NCI-H2227 treated with DMSO at 0.1 percent for 48 hours (cell line): ENCODE results near the gene CLEC16A.
A peak's percentile ranks its signal among the peaks of the same experiment; 100 is the strongest.

Source experiments
- DNase-seq: peaks from one replicate; lab custom pipeline; 2025; lab: John Stamatoyannopoulos, UW

The CLEC16A gene

DNA sequence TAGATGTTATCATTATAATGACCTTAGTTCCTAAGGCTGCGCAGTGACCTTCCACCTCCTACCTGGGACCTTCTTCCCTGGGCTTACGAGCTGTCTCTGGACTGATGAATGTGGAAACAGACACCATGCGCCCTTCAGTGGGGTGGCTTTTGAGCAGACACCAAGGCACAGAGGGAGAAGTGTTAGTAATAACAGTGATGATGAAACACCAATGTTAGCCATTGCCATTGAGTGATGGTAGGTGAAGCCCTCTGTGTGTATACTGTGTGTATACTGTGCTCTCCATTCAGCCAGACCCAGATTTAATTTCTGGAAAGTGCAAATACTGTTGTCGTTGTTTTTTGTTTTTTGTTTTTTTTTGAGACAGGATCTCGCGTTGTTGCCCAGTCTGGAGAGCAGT lies 44.5 kb downstream of the CLEC16A start:
- DNase-seq: no peak

DNA sequence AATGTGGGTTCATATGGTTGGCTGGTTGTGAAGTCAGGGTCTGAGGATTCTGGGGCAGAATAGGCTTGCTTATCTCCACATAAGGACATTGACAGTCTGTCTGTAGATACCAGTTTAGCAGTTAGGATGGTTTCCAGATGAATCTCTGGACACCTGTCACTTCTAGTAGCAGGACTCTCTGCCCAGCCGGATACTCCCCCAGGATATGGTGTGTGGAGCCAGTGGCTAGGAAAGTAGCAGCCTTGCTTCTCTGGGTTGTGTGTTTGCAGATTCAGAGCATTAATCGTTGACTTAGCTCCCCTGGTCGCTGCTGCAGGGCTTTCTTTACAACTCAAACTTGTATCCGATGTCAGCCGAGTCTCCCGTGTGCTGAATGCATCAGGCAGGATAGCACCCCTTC lies 45.2 kb downstream of the CLEC16A start:
- DNase-seq: no peak

GRCh38 chr16:10990378-10990777 lies 46.0 kb downstream of the CLEC16A start:
- no peak for DNase-seq

- DNase-seq: no peak
Measured at GRCh38 chr16:10992112-10992511, 47.7 kb downstream of the CLEC16A start.

DNA sequence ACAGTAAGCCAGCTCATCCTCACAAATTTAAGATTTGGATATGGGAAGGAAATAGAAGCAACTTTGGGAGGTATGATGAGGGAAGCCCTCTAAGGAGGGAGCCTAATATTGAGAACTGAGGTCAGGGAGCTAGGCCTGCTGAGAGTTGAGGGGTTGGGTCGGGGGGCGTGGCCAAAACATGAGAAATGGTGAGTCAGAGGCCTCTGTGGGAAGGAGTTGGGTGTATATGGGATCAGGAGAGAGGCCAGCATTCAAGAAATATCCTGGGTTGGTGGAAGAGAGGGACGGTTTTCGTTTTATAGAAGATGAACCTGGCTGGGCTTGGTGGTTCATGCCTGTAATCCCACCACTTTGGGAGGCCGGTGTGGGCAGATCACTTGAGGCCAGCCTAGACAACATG lies 48.4 kb downstream of the CLEC16A start:
- no peak for DNase-seq

DNA sequence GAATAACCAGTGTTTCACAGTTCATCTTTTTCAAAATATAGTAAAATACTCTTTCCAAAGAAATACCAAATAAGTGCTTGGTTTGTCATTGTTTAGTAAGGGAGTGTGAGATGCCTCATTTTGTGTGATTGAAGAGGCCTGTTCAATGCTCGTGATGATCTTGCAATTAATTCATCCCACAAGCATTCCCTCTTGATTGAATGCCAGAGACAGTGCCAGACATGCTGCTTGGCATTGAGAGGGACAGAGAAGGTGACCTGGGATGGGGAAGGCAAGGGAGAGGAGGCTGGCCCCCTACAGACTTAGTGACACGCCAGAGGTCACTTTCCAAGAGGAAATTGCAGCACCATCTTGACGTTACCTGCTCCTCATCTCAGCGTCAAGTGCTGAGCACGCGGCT lies 49.3 kb downstream of the CLEC16A start:
- DNase-seq: no peak

DNA sequence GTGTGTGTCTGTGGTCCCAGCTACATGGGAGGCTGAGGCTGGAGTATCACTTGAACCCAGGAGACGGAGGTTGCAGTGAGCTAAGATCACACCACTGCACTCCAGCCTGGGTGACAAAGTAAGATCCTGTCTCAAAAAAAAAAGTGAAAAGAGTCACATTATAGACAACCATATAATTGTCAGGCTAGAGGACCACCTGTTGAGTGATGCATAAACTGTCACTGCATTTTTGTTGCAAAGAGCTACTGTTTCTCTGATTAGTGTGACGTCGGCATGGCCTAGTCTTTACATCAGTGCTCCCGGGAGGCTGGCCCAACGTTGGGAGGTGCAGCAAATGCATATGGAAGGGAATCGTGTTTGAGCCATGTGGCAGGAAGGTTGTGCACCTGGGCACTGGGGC lies 50.2 kb downstream of the CLEC16A start:
- DNase-seq: no peak

- DNase-seq: no peak
Measured at GRCh38 chr16:10995565-10995964, 51.2 kb downstream of the CLEC16A start.

DNA sequence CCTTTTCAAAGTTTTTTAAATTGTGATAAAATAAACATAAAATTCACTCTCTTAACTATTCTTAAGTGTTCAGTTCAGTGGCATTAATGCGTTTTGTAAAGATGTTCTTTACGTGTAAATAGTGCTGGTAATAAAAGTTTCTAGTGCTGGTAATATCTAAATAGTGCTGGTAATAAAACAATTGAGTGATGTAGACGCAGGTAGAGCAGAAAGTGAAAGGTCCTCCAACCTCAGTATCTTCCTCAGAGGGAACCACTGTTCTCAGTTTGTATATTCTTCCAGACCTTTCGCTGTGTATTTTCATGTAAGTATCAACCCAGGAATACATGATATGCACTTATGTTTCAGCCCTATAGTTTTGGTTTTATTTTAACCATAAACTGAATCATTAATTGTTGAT lies 53.1 kb downstream of the CLEC16A start:
- no peak for DNase-seq

DNA sequence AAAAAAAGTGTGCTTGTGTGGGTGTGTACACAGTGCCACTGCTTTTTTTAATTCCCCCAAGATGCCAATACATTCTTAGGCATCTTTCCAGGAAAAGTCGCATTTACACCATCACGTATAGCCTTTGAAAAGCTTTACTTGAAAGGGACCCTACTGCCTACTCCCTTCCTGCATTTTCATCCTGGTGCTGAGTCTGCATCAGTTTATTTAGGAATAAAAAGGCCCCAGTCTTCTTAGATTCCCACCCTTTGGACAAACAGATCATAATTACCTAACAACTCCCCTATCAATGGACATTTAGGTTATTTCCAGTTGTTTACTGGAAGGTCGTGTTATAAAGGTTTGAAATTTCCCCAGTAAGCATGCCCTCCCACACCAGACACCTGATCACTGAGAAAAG lies 54.9 kb downstream of the CLEC16A start:
- no peak for DNase-seq

DNA sequence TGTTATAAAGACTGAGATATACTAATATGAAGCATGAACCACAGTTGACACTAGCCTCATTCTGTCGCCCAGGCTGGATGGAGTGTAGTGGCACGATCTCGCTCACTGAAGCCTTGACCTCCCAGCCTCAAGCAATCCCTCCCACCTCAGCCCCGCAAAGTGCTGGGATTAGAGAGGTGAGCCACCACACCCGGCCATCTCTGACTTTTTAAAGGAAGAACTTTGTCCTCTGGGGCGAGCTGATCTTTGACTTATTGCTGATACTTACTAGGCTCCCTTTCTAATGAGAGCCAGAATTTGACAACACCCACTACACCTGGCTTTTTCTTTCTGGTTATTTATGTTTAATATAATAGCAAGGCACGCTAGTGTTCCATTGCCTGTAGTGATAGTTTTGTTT lies 57.2 kb downstream of the CLEC16A start:
- no peak for DNase-seq

- no peak for DNase-seq
Measured at GRCh38 chr16:11003141-11003540, 58.8 kb downstream of the CLEC16A start.

DNA sequence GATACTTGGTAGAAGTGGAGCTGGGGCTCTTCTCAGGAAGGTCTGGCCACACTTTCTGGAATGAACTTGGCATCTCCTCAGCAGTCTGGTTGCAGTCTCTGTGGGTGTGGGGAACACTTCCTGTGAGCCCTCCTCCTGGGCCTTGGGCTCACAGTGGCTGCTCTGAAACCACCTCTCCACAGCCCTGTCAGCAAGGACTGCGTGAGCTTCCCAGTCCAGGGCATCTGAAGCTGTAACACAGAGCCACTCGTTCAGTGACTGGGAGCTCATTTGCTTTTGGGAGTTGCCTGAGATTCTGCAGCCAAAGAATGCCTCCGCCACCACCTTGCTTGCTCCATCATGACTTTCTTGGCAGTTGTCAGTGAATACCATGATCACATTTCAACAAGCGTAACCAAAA lies 60.0 kb downstream of the CLEC16A start:
- DNase-seq: no peak

GRCh38 chr16:11004973-11005610 lies 60.7 kb downstream of the CLEC16A start:
- no peak for DNase-seq

DNA sequence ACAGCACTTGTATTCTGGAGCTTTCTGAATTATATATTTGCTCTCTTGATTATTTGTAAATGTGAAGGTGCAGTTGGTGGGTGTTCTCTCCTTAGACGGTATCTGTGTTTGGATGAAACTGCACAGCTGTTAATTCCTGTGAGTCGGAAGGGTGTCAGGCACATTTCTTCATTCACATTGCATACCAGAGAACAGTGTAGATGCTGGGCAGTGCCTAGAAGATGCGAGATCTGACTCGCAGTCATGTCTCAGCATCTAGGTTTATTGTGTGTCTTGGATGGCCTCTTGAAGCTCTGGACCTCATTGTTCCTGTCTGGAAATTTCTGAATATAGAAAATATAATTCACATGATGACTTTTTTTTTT lies 61.2 kb downstream of the CLEC16A start:
- no peak for DNase-seq

- DNase-seq: no peak
Measured at GRCh38 chr16:11006656-11007055, 62.3 kb downstream of the CLEC16A start.

DNA sequence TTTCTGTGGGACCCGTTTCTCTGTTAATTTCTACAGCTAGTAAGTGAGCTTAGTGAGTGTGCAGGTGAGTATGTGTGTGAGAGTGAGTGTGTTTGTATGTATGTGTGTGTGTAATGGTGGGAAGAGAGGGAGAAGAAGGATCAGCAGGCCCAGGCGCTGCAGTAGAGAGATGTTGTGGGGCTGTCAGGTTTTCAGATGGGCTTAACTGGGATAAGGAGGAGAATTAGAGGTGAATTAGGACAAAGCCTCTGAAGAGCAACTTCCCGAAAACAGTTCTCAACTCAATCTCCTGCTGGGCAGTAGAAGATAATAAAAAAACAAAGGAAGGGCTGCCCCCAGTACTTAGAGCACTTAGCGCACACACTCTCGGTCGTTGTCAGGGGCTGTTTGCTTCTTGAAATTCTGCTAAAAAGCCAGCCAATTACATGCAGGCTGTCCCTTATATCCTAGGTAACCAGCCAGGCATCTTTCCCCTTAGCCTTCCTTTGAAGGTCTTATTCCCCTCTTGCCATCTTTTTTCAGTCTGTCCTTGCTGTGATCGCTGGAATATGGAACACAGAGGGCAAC lies 63.4 kb downstream of the CLEC16A start:
- DNase-seq: peak; percentile 92

GRCh38 chr16:11009027-11009755 lies 64.8 kb downstream of the CLEC16A start:
- no peak for DNase-seq

DNA sequence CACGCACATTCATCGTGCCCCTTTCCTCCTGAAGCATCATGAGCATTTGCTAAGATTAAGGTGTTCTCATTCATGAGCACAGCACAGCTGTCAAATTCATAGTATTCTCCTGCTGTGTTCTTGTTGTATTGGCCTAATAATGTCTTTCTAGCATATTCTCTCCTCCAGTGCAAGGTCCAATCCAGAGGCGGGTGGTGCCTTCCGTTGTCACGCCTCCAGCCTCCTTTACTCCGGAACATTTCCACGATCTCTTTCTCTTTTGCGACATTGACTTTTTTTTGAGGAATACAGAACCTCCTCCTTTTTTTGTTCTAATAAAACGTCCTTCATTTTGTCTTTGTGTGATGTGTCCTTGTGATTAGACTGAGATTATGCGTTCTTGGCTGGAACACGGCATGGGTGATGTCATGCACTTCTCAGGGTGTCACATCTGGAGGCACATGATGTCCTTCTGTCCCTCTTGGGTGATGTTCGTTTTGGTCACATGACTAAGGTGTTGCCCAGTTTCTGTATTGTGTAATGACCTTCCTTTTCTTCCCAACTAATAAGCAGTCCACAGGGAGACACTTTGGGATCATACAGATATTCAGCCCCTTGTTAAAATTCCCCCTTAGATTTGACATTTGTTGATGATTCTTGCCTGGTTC lies 66.3 kb downstream of the CLEC16A start:
- DNase-seq: no peak

DNA sequence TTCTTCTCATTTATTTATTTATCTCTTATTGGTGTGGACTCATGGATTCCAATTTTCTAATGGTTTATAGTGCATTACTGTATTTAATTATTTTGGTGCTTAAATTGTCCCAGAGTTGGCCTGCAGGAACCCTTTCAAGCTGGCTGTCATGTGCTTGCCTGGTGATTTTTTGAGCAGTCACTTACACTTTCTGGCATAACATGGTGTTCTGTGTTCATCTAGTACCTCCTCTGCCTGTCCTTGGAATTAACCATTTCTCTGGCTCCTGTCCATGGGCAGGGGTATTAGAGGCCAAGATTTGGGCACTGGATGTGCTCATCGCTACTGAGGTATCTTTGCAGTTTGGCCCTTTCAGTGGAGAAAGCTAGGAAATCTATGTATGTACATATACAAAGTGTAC lies 67.0 kb downstream of the CLEC16A start:
- no peak for DNase-seq

GRCh38 chr16:11012841-11013240 lies 68.5 kb downstream of the CLEC16A start:
- DNase-seq: no peak

- no peak for DNase-seq
Measured at GRCh38 chr16:11014136-11014535, 69.8 kb downstream of the CLEC16A start.

DNA sequence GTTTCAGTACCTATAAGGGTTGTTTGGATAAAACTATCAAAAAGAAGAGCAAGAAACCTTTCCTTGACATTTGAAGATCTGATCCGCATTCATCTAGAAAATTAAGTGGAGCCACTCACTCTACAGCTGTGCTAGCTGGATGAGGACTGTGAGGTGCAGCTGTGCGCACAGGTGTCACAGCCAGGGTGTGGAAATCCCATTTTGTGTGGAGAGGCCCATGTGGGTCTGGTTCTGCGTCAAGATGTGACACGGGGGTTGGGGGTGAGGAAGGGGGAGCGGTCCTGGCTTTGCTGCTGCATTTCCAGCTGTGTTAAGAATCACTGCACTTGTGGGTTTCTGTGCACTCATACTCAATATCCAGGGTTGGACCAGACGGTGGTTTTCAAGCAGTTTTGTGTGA lies 70.7 kb downstream of the CLEC16A start:
- no peak for DNase-seq
